Astrocyte (in vitro differentiated cells and primary cell): ENCODE results near the gene MOB3B. TPM values are rescaled to one million over a fixed set of nuclear protein-coding genes. Genes with fewer than 3 reads are reported as not detected.
A peak's percentile ranks its signal among the peaks of the same experiment; 100 is the strongest.

Experiments used
- DNase-seq: peaks from one replicate; pipeline ENCODE4 v3.0.0-alpha.2; 2010; ENCODE audit warnings: low read depth
- FAIRE-seq: peaks from 2 replicates; lab custom pipeline; 2011; peaks lifted over from hg19 to GRCh38; lab: Jason Lieb, UNC
- H2AFZ ChIP-seq: 2 replicates; pipeline ENCODE4 v1.6.0; 2012; ENCODE audit warnings: low read depth, low read length, inconsistent platforms
- H3K27ac ChIP-seq: 2 replicates; pipeline ENCODE4 v1.5.1; 2011; ENCODE audit warnings: low read depth, low read length, inconsistent platforms
- H3K27me3 ChIP-seq: 2 replicates; pipeline ENCODE4 v1.6.0; 2011; ENCODE audit warnings: low read length, inconsistent platforms; ENCODE audit not compliant: insufficient read depth
- H3K36me3 ChIP-seq: 2 replicates; pipeline ENCODE4 v1.5.1; 2011; ENCODE audit warnings: low read length, inconsistent platforms; ENCODE audit not compliant: insufficient read depth
- H3K4me1 ChIP-seq: 2 replicates; pipeline ENCODE4 v1.5.1; 2011; ENCODE audit warnings: low read length, inconsistent platforms; ENCODE audit not compliant: insufficient read depth
- H3K4me2 ChIP-seq: 2 replicates; pipeline ENCODE4 v1.6.0; 2012; ENCODE audit warnings: low read length, inconsistent platforms
- H3K4me3 ChIP-seq: 2 replicates; pipeline ENCODE4 v1.5.1; 2011; ENCODE audit warnings: low read depth, mild to moderate bottlenecking, low read length, inconsistent platforms; ENCODE audit not compliant: insufficient read depth
- H3K79me2 ChIP-seq: 2 replicates; pipeline ENCODE4 v1.6.0; 2012; ENCODE audit warnings: mild to moderate bottlenecking, low read length, inconsistent platforms; ENCODE audit not compliant: insufficient read depth
- H3K9ac ChIP-seq: 2 replicates; pipeline ENCODE4 v1.6.0; 2012; ENCODE audit warnings: mild to moderate bottlenecking, low read length, inconsistent platforms
- H3K9me3 ChIP-seq: 2 replicates; pipeline ENCODE4 v1.5.1; 2012; ENCODE audit warnings: low read depth, mild to moderate bottlenecking, low read length, inconsistent platforms; ENCODE audit not compliant: insufficient read depth
- H4K20me1 ChIP-seq: 2 replicates; pipeline ENCODE4 v1.6.0; 2012; ENCODE audit warnings: low read length, inconsistent platforms; ENCODE audit not compliant: insufficient read depth
- H3K27ac Mint-ChIP-seq: one replicate; pipeline ENCODE4 v1.8.0; 2021; ENCODE audit warnings: mild to moderate bottlenecking, mixed read lengths; ENCODE audit not compliant: unreplicated experiment
- H3K27me3 Mint-ChIP-seq: one replicate; pipeline ENCODE4 v1.8.0; 2021; ENCODE audit warnings: low read depth, mixed read lengths; ENCODE audit not compliant: unreplicated experiment
- H3K36me3 Mint-ChIP-seq: one replicate; pipeline ENCODE4 v1.8.0; 2021; ENCODE audit warnings: low read depth, mixed read lengths; ENCODE audit not compliant: unreplicated experiment
- H3K4me1 Mint-ChIP-seq: one replicate; pipeline ENCODE4 v1.8.0; 2021; ENCODE audit warnings: low read depth, mixed read lengths; ENCODE audit not compliant: unreplicated experiment
- H3K4me3 Mint-ChIP-seq: one replicate; pipeline ENCODE4 v1.8.0; 2021; ENCODE audit warnings: mild to moderate bottlenecking, moderate library complexity, mixed read lengths; ENCODE audit not compliant: unreplicated experiment
- H3K9me3 Mint-ChIP-seq: one replicate; pipeline ENCODE4 v1.8.0; 2021; ENCODE audit warnings: mild to moderate bottlenecking, mixed read lengths; ENCODE audit not compliant: unreplicated experiment
- CTCF ChIP-seq: IDR thresholded peaks from 2 replicates; pipeline ENCODE4 v1.5.1; 2011; ENCODE audit warnings: low read depth, mild to moderate bottlenecking, inconsistent platforms, low read length, moderate library complexity; ENCODE audit not compliant: insufficient read depth
- EZH2 ChIP-seq: IDR thresholded peaks from 2 replicates; pipeline ENCODE4 v1.6.1; 2012; ENCODE audit warnings: mild to moderate bottlenecking, low read length, inconsistent platforms; ENCODE audit not compliant: insufficient read depth
- total RNA-seq: library from RNA; stranded (reverse); gene quantifications from 2 replicates; pipeline ENCODE4 v1.2.1, GENCODE V29; 2021

Gene MOB3B
- total RNA-seq, 1 donor from 2014 or later: 3.9 TPM

DNA sequence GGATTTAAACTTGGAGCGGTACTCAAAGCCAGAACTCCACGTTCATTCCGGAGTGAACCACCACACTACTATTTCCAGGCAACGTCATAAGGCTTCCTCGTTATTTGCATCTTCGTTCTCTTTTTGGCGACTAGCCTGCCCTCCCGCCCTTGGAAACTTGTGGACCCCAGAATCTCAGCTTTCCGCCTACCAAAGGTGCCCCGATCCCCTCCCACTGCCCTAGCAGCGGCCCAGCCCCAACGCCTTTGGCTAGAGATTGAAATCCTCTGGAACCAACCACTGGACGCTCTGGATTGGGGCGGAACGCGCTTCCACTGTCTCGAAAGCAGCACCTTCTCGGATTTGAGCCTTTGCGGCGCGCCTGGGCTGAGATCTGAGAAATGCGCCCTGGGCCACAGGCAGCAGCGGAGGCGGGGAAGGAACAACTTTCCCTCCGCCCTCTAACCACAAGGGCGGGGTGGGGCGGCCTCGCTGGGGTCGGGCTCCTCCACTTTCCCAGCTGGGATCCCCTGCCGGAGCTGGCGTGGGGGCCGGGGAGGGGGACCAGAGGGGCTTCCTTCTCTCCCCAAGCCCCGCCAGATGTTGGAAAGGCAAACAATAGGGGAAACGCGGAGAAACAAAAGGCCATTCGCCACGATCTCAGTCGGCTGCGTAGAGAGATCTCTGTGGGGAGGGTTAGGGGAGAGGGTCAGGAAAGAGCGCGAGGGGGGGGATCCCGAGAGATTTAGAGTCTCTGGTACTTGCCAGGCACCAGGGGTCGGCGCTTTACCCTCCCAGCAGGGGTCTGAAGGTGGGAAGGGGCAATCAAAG, 1.3 kb downstream of the MOB3B start:
- TF ChIP-seq CTCF: no peak
- no peak for TF ChIP-seq EZH2
- no peak for FAIRE-seq

DNA sequence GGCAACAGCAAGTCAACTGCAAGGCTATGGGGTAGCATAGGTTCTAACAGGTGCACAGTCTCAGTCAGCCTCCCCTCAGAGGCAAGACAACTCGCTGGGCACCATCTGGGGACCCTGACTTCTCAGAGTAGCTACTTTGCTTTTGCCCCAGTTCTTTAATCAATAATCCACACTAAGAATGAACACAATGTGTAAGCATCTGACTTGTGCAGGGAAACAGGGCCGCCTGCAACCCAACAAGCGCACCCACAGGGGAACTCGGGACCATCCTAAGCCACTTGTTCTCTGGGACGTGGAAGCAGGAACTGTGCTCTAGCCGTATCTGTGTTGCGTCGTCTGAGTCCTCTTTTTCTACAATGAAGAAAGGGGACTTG, 1.9 kb downstream of the MOB3B start:
- H3K4me2 ChIP-seq: peak overlapping the region; percentile 98
- no peak for TF ChIP-seq EZH2
- TF ChIP-seq CTCF: no peak
- no peak overlapping the region for H2AFZ ChIP-seq
- Mint-ChIP-seq H3K9me3 (no peaks in the 10 kb centered on the region), H3K4me3 (peak overlapping the region; percentile 94), H3K4me1 (peaks cover 2% of the 10 kb centered on the region), H3K36me3 (no peaks in the 10 kb centered on the region), H3K27ac (peak overlapping the region; percentile 58), H3K27me3 (no peaks in the 10 kb centered on the region)
- H3K9me3 ChIP-seq: no peaks in the 10 kb centered on the region
- H3K79me2 ChIP-seq: no peaks in the 10 kb centered on the region
- H3K36me3 ChIP-seq: no peaks in the 10 kb centered on the region
- no peaks in the 10 kb centered on the region for H4K20me1 ChIP-seq
- no peak overlapping the region for H3K27ac ChIP-seq
- H3K4me1 ChIP-seq: peaks cover 10% of the 10 kb centered on the region
- H3K27me3 ChIP-seq: peaks cover 13% of the 10 kb centered on the region
- H3K4me3 ChIP-seq: peak overlapping the region; percentile 62
- H3K9ac ChIP-seq: peak overlapping the region; percentile 18
- no peak for FAIRE-seq
- DNase-seq: no peak

More for the DNA sequence above, 1.3 kb downstream of the MOB3B start:
- Histone ChIP-seq H3K79me2 (no peaks in the 10 kb centered on the region), H3K4me1 (peaks cover 10% of the 10 kb centered on the region), H4K20me1 (no peaks in the 10 kb centered on the region), H3K27me3 (peaks cover 13% of the 10 kb centered on the region), H3K4me2 (peak overlapping the region; percentile 98), H3K4me3 (peak overlapping the region; percentile 62), H3K9ac (peak overlapping the region; percentile 69), H3K36me3 (no peaks in the 10 kb centered on the region), H3K27ac (no peak overlapping the region), H3K9me3 (no peaks in the 10 kb centered on the region), H2AFZ (peak overlapping the region; percentile 88)
- Mint-ChIP-seq H3K4me3 (peak overlapping the region; percentile 94), H3K9me3 (no peaks in the 10 kb centered on the region), H3K36me3 (no peaks in the 10 kb centered on the region), H3K27ac (peak overlapping the region; percentile 64), H3K27me3 (no peaks in the 10 kb centered on the region), H3K4me1 (peaks cover 6% of the 10 kb centered on the region)
- DNase-seq: peak; percentile 60

DNA sequence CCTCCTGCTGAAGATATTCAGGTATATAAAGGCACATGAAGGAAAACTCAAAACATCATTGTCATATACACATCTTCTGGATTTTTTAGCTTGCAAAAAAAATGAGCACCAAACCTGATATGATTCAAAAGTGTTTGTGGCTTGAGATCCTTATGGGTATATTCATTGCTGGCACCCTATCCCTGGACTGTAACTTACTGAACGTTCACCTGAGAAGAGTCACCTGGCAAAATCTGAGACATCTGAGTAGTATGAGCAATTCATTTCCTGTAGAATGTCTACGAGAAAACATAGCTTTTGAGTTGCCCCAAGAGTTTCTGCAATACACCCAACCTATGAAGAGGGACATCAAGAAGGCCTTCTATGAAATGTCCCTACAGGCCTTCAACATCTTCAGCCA, 5.4 kb downstream of the MOB3B start, which contains the start of gene IFNK:
IFNK (plus strand) TSS at position 55 of the 400 bp plus-strand sequence; CDS start at position 102, 47 bp downstream.
- Histone ChIP-seq H3K4me1 (peaks cover 19% of the 10 kb centered on the region), H3K27ac (no peak within 1 kb of the TSS), H3K27me3 (peaks cover 13% of the 10 kb centered on the region), H4K20me1 (no peaks in the 10 kb centered on the region), H3K36me3 (no peaks in the 10 kb centered on the region), H3K9me3 (no peaks in the 10 kb centered on the region), H3K4me2 (no peak within 1 kb of the TSS), H2AFZ (no peak within 1 kb of the TSS), H3K4me3 (no peak within 1 kb of the TSS), H3K79me2 (no peaks in the 10 kb centered on the region), H3K9ac (no peak within 1 kb of the TSS)
- H3K4me3 Mint-ChIP-seq: no peak within 1 kb of the TSS
- no peak for DNase-seq
- H3K4me1 Mint-ChIP-seq: peaks cover 14% of the 10 kb centered on the region
- no peaks in the 10 kb centered on the region for H3K9me3 Mint-ChIP-seq
- TF ChIP-seq CTCF (no peak), EZH2 (no peak)
- no peak within 1 kb of the TSS for H3K27ac Mint-ChIP-seq
- H3K27me3 Mint-ChIP-seq: no peaks in the 10 kb centered on the region
- no peaks in the 10 kb centered on the region for H3K36me3 Mint-ChIP-seq
- no peak for FAIRE-seq
